ENCODE measurements around the gene PPP2R2C.

The PPP2R2C gene

GRCh38 chr4:6283282-6283681, 189.1 kb downstream of the PPP2R2C start:
- Histone ChIP-seq H3K4me1 (no peaks in the 10 kb centered on the region), H3K36me3 (replicated peaks) (no peaks in the 10 kb centered on the region), H3K27me3 (ENCODE audit: low read depth) (no peaks in the 10 kb centered on the region), H3K9me3 (no peaks in the 10 kb centered on the region), H3K4me3 (no peak overlapping the region)
- no peak for DNase-seq (ENCODE audit: low spot score in 2 of 2)
- in situ Hi-C loops (cut with MboI; ENCODE audit: low sequenced_read_pairs) = no loop called here

GRCh38 chr4:6282314-6282771, 190.1 kb downstream of the PPP2R2C start:
- no peak for DNase-seq (ENCODE audit: low spot score in 2 of 2)
- H3K4me1 ChIP-seq = no peaks in the 10 kb centered on the region
- no peaks in the 10 kb centered on the region for H3K27me3 ChIP-seq (ENCODE audit: low read depth)
- H3K9me3 ChIP-seq = no peaks in the 10 kb centered on the region
- no peak overlapping the region for H3K4me3 ChIP-seq
- no peaks in the 10 kb centered on the region for H3K36me3 ChIP-seq (replicated peaks)
- in situ Hi-C loops (cut with MboI; ENCODE audit: low sequenced_read_pairs) = no loop called here

- DNase-seq (ENCODE audit: low spot score in 2 of 2) = no peak
- H3K36me3 ChIP-seq (replicated peaks) = no peaks in the 10 kb centered on the region
- in situ Hi-C loops (cut with MboI; ENCODE audit: low sequenced_read_pairs) = no loop called here
These were observed 190.7 kb downstream of the PPP2R2C start for GRCh38 chr4:6281436-6282313.

GRCh38 chr4:6280365-6280996, 191.9 kb downstream of the PPP2R2C start:
- H3K9me3 ChIP-seq = no peaks in the 10 kb centered on the region
- H3K27me3 ChIP-seq (ENCODE audit: low read depth) = no peaks in the 10 kb centered on the region
- H3K36me3 ChIP-seq (replicated peaks) = no peaks in the 10 kb centered on the region
- H3K4me3 ChIP-seq = no peak overlapping the region
- H3K4me1 ChIP-seq = no peaks in the 10 kb centered on the region
- in situ Hi-C loops (cut with MboI; ENCODE audit: low sequenced_read_pairs) = no loop called here
- DNase-seq (ENCODE audit: low spot score in 2 of 2) = no peak

More at GRCh38 chr4:6281436-6282313, 190.7 kb downstream of the PPP2R2C start:
- H3K9me3 ChIP-seq = no peaks in the 10 kb centered on the region
- H3K4me3 ChIP-seq = no peak overlapping the region
- no peaks in the 10 kb centered on the region for H3K27me3 ChIP-seq (ENCODE audit: low read depth)
- no peaks in the 10 kb centered on the region for H3K4me1 ChIP-seq

- in situ Hi-C loops (cut with MboI; ENCODE audit: low sequenced_read_pairs) = no loop called here
- H3K36me3 ChIP-seq (replicated peaks) = no peaks in the 10 kb centered on the region
These were observed 192.7 kb downstream of the PPP2R2C start for GRCh38 chr4:6279582-6280289.

GRCh38 chr4:6278801-6279197, 193.6 kb downstream of the PPP2R2C start:
- in situ Hi-C loops (cut with MboI; ENCODE audit: low sequenced_read_pairs) = no loop called here
- no peak for DNase-seq (ENCODE audit: low spot score in 2 of 2)
- Histone ChIP-seq H3K36me3 (replicated peaks) (no peaks in the 10 kb centered on the region), H3K4me1 (no peaks in the 10 kb centered on the region), H3K27me3 (ENCODE audit: low read depth) (no peaks in the 10 kb centered on the region), H3K9me3 (no peaks in the 10 kb centered on the region), H3K4me3 (no peak overlapping the region)

More at GRCh38 chr4:6279582-6280289, 192.7 kb downstream of the PPP2R2C start:
- no peak for DNase-seq (ENCODE audit: low spot score in 2 of 2)
- Histone ChIP-seq H3K4me3 (no peak overlapping the region), H3K27me3 (ENCODE audit: low read depth) (no peaks in the 10 kb centered on the region), H3K4me1 (no peaks in the 10 kb centered on the region), H3K9me3 (no peaks in the 10 kb centered on the region)

GRCh38 chr4:6277935-6278800, 194.2 kb downstream of the PPP2R2C start:
- in situ Hi-C loops (cut with MboI; ENCODE audit: low sequenced_read_pairs) = no loop called here
- Histone ChIP-seq H3K4me3 (no peak overlapping the region), H3K9me3 (no peaks in the 10 kb centered on the region), H3K27me3 (ENCODE audit: low read depth) (no peaks in the 10 kb centered on the region), H3K36me3 (replicated peaks) (no peaks in the 10 kb centered on the region), H3K4me1 (no peaks in the 10 kb centered on the region)
- DNase-seq (ENCODE audit: low spot score in 2 of 2) = no peak

GRCh38 chr4:6277139-6277802, 195.1 kb downstream of the PPP2R2C start:
- Histone ChIP-seq H3K36me3 (replicated peaks) (no peaks in the 10 kb centered on the region), H3K4me1 (no peaks in the 10 kb centered on the region), H3K9me3 (no peaks in the 10 kb centered on the region), H3K27me3 (ENCODE audit: low read depth) (no peaks in the 10 kb centered on the region), H3K4me3 (no peak overlapping the region)
- DNase-seq (ENCODE audit: low spot score in 2 of 2) = no peak
- in situ Hi-C loops (cut with MboI; ENCODE audit: low sequenced_read_pairs) = no loop called here

GRCh38 chr4:6275898-6276806, 196.3 kb downstream of the PPP2R2C start:
- Histone ChIP-seq H3K4me3 (no peak overlapping the region), H3K4me1 (no peaks in the 10 kb centered on the region), H3K36me3 (replicated peaks) (no peaks in the 10 kb centered on the region), H3K27me3 (ENCODE audit: low read depth) (no peaks in the 10 kb centered on the region), H3K9me3 (no peaks in the 10 kb centered on the region)
- no peak for DNase-seq (ENCODE audit: low spot score in 2 of 2)
- in situ Hi-C loops (cut with MboI; ENCODE audit: low sequenced_read_pairs) = no loop called here

- Histone ChIP-seq H3K27me3 (ENCODE audit: low read depth) (no peaks in the 10 kb centered on the region), H3K4me1 (no peaks in the 10 kb centered on the region), H3K9me3 (no peaks in the 10 kb centered on the region), H3K4me3 (no peak overlapping the region), H3K36me3 (replicated peaks) (no peaks in the 10 kb centered on the region)
- in situ Hi-C loops (cut with MboI; ENCODE audit: low sequenced_read_pairs) = no loop called here
- no peak for DNase-seq (ENCODE audit: low spot score in 2 of 2)
These were observed 197.1 kb downstream of the PPP2R2C start for GRCh38 chr4:6275351-6275750.

GRCh38 chr4:6273661-6273990, 198.8 kb downstream of the PPP2R2C start:
- Histone ChIP-seq H3K9me3 (no peaks in the 10 kb centered on the region), H3K27me3 (ENCODE audit: low read depth) (no peaks in the 10 kb centered on the region), H3K4me1 (peaks cover 4% of the 10 kb centered on the region), H3K36me3 (replicated peaks) (no peaks in the 10 kb centered on the region; the same call in 1 of the 2 replicates), H3K4me3 (no peak overlapping the region)
- peak in 1 of 2 experiments; percentile 32 for DNase-seq (ENCODE audit: low spot score in 2 of 2)
- in situ Hi-C loops (cut with MboI; ENCODE audit: low sequenced_read_pairs) = loop anchor here (25.0 kb wide), 1 partner anchor 814 kb away; no protein-coding TSS in a partner anchor

All from HAP-1 (cell line).